SH-SY5Y (cell line): ENCODE results near the gene PREX1.
A peak's percentile ranks its signal among the peaks of the same experiment; 100 is the strongest.

Experiments used
- GATA2 ChIP-seq: IDR thresholded peaks from 2 replicates; pipeline ENCODE4 v1.6.1; 2011; ENCODE audit warnings: mild to moderate bottlenecking, low read depth, low read length
- GATA3 ChIP-seq: IDR thresholded peaks from 2 replicates; pipeline ENCODE4 v1.6.1; 2011; ENCODE audit warnings: low read depth, mild to moderate bottlenecking, low read length, moderate library complexity

PREX1 gene

GRCh38 chr20:48694381-48694865 lies 133.4 kb downstream of the PREX1 start:
- TF ChIP-seq GATA3 (no peak), GATA2 (no peak)

- TF ChIP-seq GATA3 (no peak), GATA2 (no peak)
Observed at GRCh38 chr20:48691523-48691922, 136.3 kb downstream of the PREX1 start.

GRCh38 chr20:48690888-48691287 lies 136.9 kb downstream of the PREX1 start:
- no peak for TF ChIP-seq GATA3

GRCh38 chr20:48689874-48690571 lies 137.8 kb downstream of the PREX1 start:
- TF ChIP-seq GATA2 (no peak), GATA3 (no peak)

GRCh38 chr20:48689388-48689787 lies 138.4 kb downstream of the PREX1 start:
- TF ChIP-seq GATA3 = no peak
- TF ChIP-seq GATA2 = no peak

- no peak for TF ChIP-seq GATA2
- TF ChIP-seq GATA3 = no peak
Observed at GRCh38 chr20:48688579-48688978, 139.2 kb downstream of the PREX1 start.

- TF ChIP-seq GATA3 (no peak), GATA2 (no peak)
Observed at GRCh38 chr20:48687117-48687800, 140.5 kb downstream of the PREX1 start.

- peak; percentile 93 for TF ChIP-seq GATA2
- no peak; the same call in 1 of the 2 replicates for TF ChIP-seq GATA3
Observed at GRCh38 chr20:48686238-48687116, 141.3 kb downstream of the PREX1 start.

- TF ChIP-seq GATA3 = no peak
- TF ChIP-seq GATA2 = no peak
Observed at GRCh38 chr20:48685300-48685699, 142.5 kb downstream of the PREX1 start.

- no peak for TF ChIP-seq GATA3
- TF ChIP-seq GATA2 = no peak
Observed at GRCh38 chr20:48684501-48685041, 143.2 kb downstream of the PREX1 start.

- TF ChIP-seq GATA3 (no peak), GATA2 (no peak)
Observed at GRCh38 chr20:48683467-48684175, 144.2 kb downstream of the PREX1 start.

- TF ChIP-seq GATA2 (peak; percentile 67), GATA3 (no peak)
Observed at GRCh38 chr20:48682529-48683363, 145.1 kb downstream of the PREX1 start.
